MM.1S (cell line): ENCODE data around the gene PRKG1.

Experiments
- EZH2 ChIP-seq: fragments of 300-600 bp; sonication (generic); optimal IDR thresholded peaks from 2 replicates; pipeline ENCODE3; 2017; ENCODE audit warnings: low read depth, mild to moderate bottlenecking, antibody characterized with exemption, low read length, mixed read lengths
- EZH2phosphoT487 ChIP-seq: fragments of 300-600 bp; sonication (generic); IDR thresholded peaks from 2 replicates; pipeline ENCODE4 v1.6.1; 2018; ENCODE audit warnings: antibody characterized with exemption, low read length
- TF ChIP-seq, protein P1 (sequence below): fragments of 300-600 bp; sonication (generic); IDR thresholded peaks from 2 replicates; pipeline ENCODE4 v1.5.1; 2016; ENCODE audit warnings: antibody characterized with exemption, low read length, mixed read lengths

DNA sequence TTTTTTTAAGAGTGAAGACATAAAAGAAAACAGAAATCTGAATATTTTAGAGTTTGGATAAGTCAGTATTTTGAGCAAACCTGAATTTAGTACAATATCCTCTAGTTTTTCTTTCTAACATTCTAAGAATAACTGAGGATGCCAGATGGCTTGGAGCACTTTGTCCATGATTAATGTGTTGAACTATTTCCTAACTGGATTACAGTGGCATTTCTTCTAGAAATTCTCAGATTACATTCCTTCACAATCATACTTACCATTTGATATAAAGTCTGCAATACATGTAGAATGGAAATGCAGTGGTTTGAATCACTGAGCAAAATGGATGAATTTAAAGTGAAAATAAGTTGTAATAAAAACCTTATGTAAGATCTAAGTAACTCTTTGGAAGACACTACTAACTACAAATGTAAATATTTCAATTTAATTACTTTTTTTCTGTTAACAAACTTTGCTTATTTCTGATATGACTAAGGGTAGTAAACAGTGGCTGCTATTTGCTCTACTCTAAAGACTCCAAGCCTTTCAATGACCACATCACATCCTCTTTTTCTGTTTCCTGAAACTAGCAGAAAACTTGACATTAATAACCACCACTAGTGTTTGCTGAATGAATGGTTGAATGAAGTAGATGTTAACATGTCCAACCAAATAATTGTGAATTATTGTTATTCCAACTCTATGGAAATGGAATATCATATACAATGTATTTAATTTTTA, 102.8 kb downstream of the PRKG1 start:
- TF ChIP-seq, protein P1, sequence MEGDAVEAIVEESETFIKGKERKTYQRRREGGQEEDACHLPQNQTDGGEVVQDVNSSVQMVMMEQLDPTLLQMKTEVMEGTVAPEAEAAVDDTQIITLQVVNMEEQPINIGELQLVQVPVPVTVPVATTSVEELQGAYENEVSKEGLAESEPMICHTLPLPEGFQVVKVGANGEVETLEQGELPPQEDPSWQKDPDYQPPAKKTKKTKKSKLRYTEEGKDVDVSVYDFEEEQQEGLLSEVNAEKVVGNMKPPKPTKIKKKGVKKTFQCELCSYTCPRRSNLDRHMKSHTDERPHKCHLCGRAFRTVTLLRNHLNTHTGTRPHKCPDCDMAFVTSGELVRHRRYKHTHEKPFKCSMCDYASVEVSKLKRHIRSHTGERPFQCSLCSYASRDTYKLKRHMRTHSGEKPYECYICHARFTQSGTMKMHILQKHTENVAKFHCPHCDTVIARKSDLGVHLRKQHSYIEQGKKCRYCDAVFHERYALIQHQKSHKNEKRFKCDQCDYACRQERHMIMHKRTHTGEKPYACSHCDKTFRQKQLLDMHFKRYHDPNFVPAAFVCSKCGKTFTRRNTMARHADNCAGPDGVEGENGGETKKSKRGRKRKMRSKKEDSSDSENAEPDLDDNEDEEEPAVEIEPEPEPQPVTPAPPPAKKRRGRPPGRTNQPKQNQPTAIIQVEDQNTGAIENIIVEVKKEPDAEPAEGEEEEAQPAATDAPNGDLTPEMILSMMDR: no peak
- TF ChIP-seq EZH2 (no peak), EZH2phosphoT487 (no peak)
